ENCODE measurements around the gene LARP4B. TPM values are rescaled to one million over a fixed set of nuclear protein-coding genes. Genes with fewer than 3 reads are reported as not detected.

Gene LARP4B
- total RNA-seq, 1 donor from 2014 or later: 72.9 TPM

DNA sequence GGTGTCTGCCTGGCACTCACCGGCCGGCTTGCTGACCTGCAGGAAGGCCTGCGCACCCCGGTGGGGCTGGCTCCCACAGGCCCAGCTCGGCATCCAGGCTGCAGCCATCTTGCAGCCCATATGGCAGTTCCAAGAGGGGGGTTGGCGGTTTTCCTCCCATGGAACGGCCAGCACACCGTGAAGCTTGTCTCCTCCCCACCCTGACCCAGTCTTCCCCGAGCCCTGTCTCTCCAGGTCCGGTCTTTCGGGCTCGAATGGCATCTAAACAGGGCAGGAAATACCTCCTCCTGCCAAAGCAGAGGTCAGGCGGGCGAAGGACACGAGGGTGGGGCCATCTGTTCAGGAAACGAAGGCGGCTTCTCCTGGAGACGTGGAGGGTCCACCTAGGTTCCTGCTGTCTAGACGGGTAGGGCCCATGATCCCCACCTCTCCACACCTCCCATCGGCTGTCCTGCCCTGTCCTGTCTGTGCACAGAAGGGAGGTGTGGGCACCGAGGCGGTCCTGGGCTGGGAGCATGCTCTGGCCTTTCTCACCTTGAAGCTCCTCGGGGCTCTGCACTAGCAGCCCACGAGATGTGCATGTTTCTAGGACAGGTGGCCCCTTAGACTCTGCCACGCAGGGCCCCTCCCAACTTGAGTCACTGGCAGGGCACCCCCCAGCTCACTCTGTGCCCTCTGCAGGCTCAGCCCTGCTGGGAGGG is 128.3 kb downstream of the LARP4B start:
- ATAC-seq: no peak
- no peak for DNase-seq
- intact Hi-C loops (cut with micrococcal nuclease): no loop called here

DNA sequence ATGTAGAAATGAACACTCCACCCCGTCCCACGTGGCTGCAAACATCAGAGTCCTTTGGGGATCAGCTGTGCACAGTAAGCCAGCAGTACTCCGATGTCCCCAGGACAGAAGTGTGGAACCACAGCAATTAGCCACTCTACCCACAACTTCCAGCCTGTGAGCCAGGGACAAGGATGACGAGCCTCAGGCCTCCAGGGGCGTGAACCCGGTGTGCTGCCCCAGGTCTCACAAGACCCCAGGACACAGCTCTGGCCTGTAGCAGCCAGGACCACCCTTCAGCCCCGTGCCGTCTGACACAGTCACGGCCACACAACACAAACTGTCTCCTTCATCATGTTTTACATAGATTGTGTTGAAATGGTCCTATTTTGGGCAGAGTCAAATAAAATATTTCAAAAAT is 129.0 kb downstream of the LARP4B start:
- intact Hi-C loops (cut with micrococcal nuclease): no loop called here
- ATAC-seq (no peak), DNase-seq (no peak)

DNA sequence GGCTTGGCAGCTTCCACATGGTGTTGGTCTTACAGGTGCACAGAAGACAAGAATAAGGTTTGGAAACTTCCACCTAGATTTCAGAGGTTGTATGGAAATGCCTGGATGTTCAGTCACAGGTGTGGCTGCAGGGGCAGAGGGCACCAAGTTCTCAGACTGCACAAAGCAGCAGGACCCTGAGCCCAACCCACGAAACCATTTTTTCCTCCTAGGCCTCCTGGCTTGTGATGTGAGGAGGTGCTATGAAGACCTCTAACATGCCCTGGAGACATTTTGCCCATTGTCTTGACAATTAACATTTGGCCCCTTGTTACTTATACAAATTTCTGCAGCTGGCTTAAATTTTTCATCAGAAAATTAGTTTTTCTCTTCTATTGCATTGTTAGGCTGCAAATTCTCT is 134.3 kb downstream of the LARP4B start:
- intact Hi-C loops (cut with micrococcal nuclease): no loop called here
- ATAC-seq: no peak

DNA sequence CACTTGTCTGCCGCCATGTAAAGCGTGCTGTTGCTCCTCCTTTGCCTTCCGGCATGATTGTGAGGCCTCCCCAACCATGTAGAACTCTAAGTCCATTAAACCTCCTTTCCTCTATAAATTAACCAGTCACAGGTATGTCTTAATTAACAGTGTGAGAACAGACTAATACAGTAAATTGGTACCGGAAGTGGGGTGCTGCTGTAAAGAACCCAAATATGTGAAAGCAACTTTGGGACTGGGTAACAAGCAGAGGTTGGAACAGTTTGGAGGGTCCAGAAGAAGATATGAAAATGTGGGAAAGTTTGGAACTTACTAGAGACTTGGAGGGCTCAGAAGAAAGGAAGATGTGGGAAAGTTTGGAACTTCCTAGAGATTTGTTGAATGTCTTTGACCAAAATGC is 135.3 kb downstream of the LARP4B start:
- ATAC-seq: no peak
- intact Hi-C loops (cut with micrococcal nuclease): no loop called here
- no peak for DNase-seq

More for the DNA sequence above, 134.3 kb downstream of the LARP4B start:
- DNase-seq: no peak

DNA sequence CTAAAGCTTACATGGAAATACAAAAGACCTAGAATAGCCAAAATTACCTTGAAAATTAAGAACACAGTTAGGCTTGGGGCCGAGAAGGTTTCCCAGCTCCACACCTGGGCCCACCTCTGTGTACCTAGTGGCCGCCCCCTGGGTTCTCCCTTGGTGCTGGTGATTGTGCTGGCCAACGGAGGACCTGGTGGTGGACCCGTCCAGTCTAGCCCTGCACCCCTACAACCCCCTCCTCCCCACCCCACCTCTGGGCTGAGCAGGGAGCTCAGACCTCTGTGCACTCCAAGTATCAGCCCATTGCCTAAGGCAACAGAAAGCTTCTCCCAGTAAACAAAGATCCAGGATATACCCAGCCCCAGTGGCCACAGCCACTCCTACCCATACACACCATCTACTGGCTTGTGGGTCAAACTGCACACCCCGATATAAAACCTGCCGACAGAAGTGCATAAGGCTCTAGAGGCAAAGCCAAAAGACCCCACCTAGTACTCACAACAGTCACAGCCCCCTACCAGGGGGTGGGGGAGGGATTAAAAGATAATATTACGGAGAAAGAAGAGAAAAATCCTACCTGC is 137.0 kb downstream of the LARP4B start:
- intact Hi-C loops (cut with micrococcal nuclease): no loop called here
- ATAC-seq (peak; percentile 75), DNase-seq (no peak)

DNA sequence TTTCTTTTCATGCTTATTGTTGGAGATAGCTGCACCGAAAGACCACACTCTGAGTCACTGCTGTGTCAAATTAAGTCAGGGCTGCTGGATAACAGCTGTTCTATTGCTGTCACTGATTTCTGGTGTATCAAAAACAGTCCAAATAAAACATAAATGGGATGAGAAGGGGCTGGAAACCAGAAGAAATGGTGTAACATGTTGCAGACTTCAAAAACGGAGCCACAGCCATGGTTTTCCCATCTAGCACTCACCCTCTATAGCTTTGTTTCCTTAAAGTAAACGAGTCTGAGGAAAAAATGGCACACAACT is 138.8 kb downstream of the LARP4B start:
- DNase-seq (no peak), ATAC-seq (no peak)
- intact Hi-C loops (cut with micrococcal nuclease): no loop called here

DNA sequence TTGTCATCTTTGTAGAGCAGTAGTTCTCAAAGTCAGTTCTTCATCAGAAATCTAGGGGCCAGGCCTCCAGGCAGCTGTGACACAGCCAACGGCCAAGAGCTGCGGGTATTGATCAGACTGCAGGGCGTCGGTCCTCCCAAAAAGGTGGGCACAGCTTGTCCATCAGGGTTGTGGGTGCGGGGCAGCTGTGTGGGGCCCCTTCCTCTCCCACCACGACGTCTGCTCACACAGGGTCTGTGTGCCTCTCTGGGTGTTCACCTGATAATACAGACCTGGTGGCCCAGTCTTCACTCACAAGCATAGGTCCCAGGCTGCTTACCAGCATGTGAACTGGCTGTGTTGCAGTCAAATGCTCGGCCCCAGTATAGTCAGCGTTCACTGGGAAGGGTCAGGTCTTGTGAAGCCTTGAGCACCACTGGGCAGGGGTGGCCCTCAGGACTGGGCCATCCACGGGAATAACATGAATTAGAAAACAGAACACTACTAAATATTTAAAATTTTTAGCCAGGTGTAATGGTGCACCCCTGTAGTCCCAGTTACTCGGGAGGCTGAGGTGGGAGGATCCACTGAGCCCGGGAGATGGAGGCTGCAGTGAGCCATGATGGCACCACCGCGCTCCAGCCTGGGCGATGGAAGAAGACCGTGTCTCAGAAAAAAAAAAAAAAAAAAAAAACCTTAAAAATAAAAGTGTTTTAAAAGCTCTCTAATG is 139.3 kb downstream of the LARP4B start:
- no peak for ATAC-seq
- DNase-seq: no peak
- intact Hi-C loops (cut with micrococcal nuclease): no loop called here

DNA sequence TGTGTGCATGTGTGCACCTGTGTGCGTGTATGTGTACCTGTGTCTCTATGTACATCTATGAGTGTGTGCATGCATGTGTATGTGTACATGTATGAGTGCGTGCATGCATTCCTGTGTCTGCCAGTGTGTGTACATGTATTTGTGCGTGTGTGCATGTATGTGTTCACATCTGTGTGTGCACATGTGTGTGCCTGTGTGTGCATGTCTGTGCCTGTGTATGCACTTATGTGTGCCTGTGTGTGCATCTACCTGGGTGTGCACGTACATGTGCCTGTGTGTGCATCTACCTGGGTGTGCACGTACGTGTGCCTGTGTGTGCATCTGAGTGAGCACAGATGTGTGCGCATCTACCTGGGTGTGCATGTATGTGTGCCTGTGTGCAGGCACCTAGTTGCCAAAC is 139.9 kb downstream of the LARP4B start:
- intact Hi-C loops (cut with micrococcal nuclease): no loop called here
- ATAC-seq: no peak
- DNase-seq: no peak

DNA sequence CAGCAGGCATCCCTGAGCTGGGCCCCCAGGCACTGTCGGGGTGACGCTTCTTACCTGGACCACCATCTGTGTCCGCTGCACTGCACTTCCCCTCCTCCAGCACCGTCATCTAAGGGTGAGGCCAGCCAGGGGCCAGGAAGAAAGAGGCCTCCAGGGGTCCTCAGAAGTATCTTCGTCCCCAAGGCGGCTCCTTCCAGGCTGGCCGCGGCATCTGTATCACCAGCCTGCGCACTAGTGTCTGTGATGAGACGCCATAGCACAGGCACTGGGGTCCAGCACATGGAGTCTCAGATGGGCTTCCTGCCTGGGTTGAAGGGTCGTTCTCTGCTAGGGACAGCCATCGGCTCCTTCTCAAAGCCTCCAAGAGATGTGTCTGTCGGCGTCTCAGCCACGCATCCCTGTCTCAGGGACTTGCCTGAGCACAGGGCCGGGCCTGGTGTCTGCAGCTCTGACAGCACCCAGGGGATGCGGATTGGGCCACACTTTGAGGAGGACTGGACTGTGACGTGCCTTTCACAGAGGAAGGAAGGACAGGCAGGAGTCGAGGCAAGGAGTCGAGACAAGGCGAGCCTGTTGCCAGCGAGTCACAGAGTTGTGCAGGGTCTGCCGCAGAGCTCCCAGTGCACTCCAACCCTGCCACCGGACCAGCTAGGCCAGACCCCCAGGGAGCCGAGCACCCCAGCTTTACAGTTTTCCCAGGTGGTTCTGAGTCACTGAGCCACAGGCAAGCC is 140.5 kb downstream of the LARP4B start:
- no peak for ATAC-seq
- intact Hi-C loops (cut with micrococcal nuclease): no loop called here
- no peak for DNase-seq

DNA sequence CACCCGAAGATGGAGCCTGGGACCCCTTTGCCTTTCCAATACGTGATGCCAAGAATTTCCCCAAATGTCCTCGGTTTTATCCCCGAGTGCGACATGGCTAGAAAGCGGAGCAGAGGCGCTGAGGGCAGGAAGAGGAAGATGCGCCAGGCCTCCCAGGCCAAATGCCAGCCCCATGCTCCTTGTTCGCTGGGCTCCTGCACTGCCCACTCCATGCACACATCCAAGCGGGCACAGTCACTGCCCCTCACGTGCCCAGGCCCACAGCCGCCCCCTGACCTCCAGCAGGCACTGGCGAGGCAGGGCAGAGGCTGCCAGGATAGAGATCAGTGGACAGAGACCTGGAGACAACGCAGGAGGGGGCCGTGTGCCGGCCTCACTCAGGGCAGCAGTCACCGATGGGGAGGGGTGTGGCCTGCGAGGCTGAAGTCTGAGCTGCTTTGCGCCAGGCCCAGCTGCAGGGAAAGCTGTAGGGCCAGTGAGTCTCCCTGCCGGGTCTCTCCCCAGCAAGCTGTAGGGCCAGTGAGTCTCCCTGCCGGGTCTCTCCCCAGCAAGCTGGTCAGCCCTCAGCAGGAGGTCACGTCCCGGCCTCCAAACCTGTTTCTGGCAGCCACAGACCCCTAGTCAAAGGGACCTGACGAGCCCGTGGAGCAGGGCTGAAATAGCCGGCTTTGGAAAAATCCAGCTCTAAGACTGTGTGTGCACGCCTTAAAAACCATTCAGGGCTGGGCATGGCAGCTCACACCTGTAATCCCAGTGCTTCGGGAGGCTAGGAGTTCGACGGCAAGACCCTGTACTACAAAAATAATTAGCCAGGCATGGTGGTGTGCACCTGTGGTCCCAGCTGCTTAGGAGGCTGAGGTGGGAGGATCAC is 141.4 kb downstream of the LARP4B start:
- no peak for DNase-seq
- intact Hi-C loops (cut with micrococcal nuclease): loop anchor here (5.0 kb wide), 1 partner anchor 278 kb away; no protein-coding TSS in a partner anchor

DNA sequence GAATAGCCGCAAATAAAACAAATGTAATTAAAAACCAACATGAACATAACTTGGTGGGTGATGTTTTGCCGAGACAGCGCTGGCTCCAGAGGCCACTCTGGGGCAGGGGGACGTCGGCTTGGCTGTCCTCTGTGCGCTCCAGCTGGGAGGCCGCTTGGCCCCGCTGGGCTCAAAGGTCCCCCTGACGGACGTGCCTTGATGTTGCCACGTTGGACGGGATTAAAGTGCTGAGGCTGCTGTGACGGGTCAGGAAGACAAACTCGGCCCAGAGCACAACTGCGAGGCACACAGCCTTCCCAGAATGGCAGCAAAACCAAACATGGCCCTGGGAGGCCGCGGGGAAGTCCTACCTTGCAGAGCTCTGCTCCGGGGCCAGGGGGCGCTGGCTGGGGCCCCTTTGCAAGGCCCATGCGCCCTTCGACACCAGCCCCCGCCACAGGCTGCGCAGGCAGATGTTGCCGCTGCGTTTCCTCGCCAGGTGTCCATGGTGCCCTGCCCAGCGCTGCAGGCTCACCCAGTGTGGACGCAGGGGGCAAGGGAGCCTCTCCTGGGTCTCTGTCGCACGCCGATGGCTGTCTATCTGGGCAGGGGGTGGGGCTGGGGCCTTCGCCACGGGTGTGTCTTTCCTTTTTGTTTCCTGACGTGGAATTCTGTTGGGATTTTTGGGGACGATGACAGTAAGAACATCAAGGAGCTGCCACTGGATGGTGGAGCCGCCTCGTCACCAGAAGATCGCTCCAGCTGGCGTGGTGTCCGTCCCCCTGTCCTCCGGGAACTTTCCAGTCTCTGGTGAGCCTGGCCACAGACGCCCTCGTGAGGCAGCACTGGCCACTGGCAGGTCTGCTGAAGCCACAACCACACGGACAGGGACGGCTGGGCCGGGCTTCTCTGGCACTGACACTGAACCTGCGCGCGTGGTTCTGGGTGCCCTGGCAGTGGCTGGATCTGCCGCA is 142.4 kb downstream of the LARP4B start:
- ATAC-seq (peak; percentile 93), DNase-seq (peak; percentile 88)
- intact Hi-C loops (cut with micrococcal nuclease): loop anchor here (5.0 kb wide), 1 partner anchor 277 kb away; no protein-coding TSS in a partner anchor

More for the DNA sequence above, 141.4 kb downstream of the LARP4B start:
- no peak for ATAC-seq

DNA sequence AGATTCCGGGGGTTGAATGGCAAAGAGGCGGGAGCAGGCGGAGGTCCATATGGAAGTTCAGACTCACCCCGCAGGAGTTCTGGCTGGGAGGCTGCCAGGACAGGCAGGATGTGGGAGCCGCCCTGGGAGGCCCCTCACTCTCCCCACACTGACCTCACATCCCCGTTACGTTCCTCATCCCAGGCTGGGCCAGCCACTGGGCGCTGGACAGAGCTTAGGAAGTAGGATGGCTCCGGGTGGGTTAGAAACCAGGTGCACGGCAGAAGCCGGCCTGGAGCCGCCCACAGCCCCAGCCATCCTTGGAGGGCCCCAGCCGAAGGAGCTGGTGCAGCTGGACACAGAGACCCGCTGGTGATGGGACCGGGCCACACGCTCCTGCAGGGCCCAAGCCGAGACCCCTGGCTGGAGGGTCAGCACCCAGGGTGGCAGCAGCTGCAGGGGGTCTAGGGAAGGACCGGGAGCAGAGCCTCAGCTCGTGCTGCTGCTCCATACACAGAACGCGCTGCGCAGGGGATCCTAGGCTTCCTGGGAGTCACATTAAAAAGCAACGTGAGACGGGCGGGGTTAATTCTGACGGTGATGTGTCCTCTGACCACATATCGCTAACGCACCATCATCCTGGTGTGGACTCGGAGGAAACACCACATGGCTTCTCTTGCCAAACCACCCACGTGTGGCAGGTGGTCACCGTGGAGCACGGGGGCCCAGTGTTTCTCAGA is 143.4 kb downstream of the LARP4B start:
- intact Hi-C loops (cut with micrococcal nuclease): loop anchor here (5.0 kb wide), 1 partner anchor 276 kb away; no protein-coding TSS in a partner anchor
- ATAC-seq: no peak
- no peak for DNase-seq

DNA sequence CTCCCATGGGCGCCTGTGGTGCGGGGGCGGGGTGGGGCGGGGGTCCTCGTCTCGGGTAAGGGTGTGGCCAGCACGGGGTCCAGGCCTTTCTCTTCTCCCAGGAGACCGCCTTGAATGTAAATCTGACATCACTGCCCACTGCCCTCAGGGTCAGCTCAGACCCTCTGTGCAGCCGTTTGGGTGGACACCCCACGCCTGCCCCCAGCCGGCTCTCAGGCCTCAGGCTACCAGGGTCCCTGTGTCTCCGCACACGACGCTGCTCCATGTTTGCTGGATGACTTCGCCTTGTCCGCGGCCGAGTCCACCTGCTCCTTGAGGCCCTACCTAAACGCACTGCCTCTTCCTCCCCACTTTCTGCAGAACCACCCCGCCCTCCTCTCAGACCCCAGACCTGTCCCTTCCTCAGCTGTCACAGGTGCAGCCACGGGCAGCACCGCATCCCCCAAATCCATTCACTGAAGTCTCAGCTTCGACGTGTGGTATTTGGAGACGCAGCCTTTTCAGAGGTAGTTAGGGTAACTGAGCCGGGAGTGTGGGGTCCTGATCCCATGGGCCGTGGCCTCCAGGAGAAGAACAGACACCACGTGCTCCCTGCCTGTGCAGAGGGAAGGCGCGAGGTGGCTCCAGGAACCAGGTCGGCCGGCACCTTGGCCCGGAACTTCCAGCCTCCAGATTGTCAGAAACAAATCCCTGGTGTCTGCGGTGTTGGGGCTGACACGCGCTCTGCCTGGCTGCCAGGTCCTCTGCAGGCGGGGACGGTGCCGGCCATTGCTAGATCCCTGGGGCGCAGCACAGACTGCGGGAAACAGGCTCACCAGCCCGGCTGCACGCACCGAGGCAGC is 144.7 kb downstream of the LARP4B start:
- DNase-seq: no peak
- intact Hi-C loops (cut with micrococcal nuclease): loop anchor here (5.0 kb wide), 1 partner anchor 275 kb away; no protein-coding TSS in a partner anchor
- no peak for ATAC-seq

DNA sequence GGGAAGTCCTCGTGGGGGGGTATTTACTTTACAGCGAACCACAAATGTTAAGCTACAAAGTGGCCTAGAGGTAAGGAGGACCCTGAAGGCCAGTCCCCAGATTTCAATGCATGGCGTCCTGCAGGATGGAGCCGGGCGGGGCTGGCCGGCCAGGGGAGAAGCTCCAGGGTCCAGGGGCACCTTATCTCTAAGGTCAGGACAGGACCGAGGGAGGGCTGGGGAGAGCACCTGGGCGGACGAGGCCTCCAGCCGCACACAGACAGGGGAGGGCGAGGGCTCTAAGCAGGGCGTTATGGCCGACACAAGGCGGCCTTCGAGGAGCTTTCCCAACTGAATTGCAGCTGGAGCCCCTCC is 145.7 kb downstream of the LARP4B start:
- intact Hi-C loops (cut with micrococcal nuclease): loop anchor here (5.0 kb wide), 1 partner anchor 274 kb away; no protein-coding TSS in a partner anchor
- no peak for DNase-seq
- no peak for ATAC-seq

DNA sequence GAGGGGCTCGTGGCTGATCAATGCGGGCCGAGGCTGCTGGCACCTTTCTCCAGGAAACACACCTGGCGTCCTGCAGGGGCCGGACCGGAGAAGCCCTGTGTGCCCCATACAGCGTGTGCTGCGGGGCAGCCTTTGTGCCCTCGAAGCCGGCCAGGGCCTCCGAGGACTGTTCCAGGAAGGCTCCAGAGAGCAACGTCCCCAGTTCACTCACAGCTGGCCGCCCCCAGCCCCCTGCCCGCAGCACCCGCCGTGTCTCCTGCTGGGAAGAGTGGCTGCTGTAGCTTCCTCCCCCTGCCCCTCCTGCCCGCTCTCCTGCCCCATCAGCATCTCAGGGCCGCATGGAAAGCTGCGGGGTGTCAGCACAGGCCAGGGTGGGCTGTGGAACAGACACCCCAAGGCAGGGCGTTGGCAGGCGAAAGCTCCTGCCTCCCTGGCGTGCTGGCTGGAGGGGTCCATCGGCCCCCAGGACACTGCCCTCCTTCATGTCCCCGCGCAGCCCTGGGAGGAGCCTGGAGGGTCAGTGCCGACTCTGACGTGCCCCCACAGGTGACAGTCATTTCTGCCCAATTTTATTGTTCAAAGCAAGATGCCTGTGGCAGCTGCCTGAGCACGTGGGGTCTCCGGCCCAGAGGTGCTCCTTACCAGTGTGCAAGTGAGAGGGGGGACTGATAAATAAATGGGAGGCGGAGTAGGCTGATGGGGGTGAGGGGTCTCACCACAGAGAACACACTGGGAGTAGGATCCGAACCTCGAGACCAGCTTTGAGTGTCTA is 146.2 kb downstream of the LARP4B start:
- no peak for DNase-seq
- peak; percentile 6 for ATAC-seq
- intact Hi-C loops (cut with micrococcal nuclease): loop anchor here (5.0 kb wide), 1 partner anchor 273 kb away; no protein-coding TSS in a partner anchor
